GM21381 (cell line): ENCODE measurements around the gene PBXIP1.
"Not testable (repeated sequence)": the region's sequence is repeated elsewhere in the genome, so short reads cannot be mapped to it uniquely, and the experiment has no call there.

Experiments used
- ATAC-seq: cut with Tn5 transposase; IDR thresholded peaks from one replicate; pipeline ENCODE4 v1.9.1; 2021; ENCODE audit warnings: mild to moderate bottlenecking, moderate library complexity; ENCODE audit not compliant: unreplicated experiment

Gene PBXIP1

GRCh38 chr1:154940213-154940560 is 15.7 kb downstream of the PBXIP1 start:
- no peak for ATAC-seq

GRCh38 chr1:154938604-154939399 is 17.1 kb downstream of the PBXIP1 start:
- no peak for ATAC-seq

GRCh38 chr1:154937988-154938386 is 17.9 kb downstream of the PBXIP1 start:
- no peak for ATAC-seq

GRCh38 chr1:154937085-154937987 is 18.6 kb downstream of the PBXIP1 start:
- ATAC-seq, result peak; percentile 55

- peak; percentile 66 for ATAC-seq
Observed at GRCh38 chr1:154936555-154937084, 19.3 kb downstream of the PBXIP1 start, which contains the start of gene PMVK. Gene PMVK (minus strand): TSS chr1:154936719. CDS start chr1:154936685, 34 bp downstream.

GRCh38 chr1:154935749-154936554 is 19.9 kb downstream of the PBXIP1 start:
- ATAC-seq, result no peak

- no peak for ATAC-seq
Observed at GRCh38 chr1:154934358-154934948, 21.4 kb downstream of the PBXIP1 start.

- ATAC-seq, result no peak
Observed at GRCh38 chr1:154931940-154932487, 23.9 kb downstream of the PBXIP1 start.

- no peak for ATAC-seq
Observed at GRCh38 chr1:154926201-154926600, 29.7 kb downstream of the PBXIP1 start.

GRCh38 chr1:154925335-154926170 is 30.3 kb downstream of the PBXIP1 start:
- ATAC-seq, result no peak

- ATAC-seq, result no peak
Observed at GRCh38 chr1:154923695-154924094, 32.2 kb downstream of the PBXIP1 start.

GRCh38 chr1:154913273-154913672 is 42.6 kb downstream of the PBXIP1 start:
- ATAC-seq, result no peak

GRCh38 chr1:154912755-154913154 is 43.1 kb downstream of the PBXIP1 start:
- ATAC-seq, result no peak

- no peak for ATAC-seq
Observed at GRCh38 chr1:154911691-154912550, 44.0 kb downstream of the PBXIP1 start.

GRCh38 chr1:154910851-154911250 is 45.0 kb downstream of the PBXIP1 start:
- ATAC-seq, result no peak

- ATAC-seq, result no peak
Observed at GRCh38 chr1:154908937-154909336, 47.0 kb downstream of the PBXIP1 start.

- ATAC-seq, result not testable (repeated sequence)
Observed at GRCh38 chr1:154908129-154908528, 47.8 kb downstream of the PBXIP1 start.

GRCh38 chr1:154906621-154907081 is 49.2 kb downstream of the PBXIP1 start:
- ATAC-seq, result no peak
